ENCODE data around the gene MRPL17.

The MRPL17 gene

GRCh38 chr11:6653656-6654055, 29.5 kb downstream of the MRPL17 start:
- H3K4me2 ChIP-seq (ENCODE audit: low read length): no peak overlapping the region
- H3K9me3 ChIP-seq (ENCODE audit: insufficient read depth, low read length): no peaks in the 10 kb centered on the region
- H3K4me3 ChIP-seq (ENCODE audit: low read length): no peak overlapping the region
- H3K9ac ChIP-seq (ENCODE audit: low read length): no peak overlapping the region
- H3K4me1 ChIP-seq (ENCODE audit: low read length): no peaks in the 10 kb centered on the region
- H2AFZ ChIP-seq (ENCODE audit: low read depth, low read length): no peak overlapping the region
- no peaks in the 10 kb centered on the region for H3K79me2 ChIP-seq (ENCODE audit: low read length)
- no peak for TF ChIP-seq EZH2phosphoT487 (IDR thresholded peaks at IDR 0.05; ENCODE audit: low read depth)
- TF ChIP-seq, protein P1, sequence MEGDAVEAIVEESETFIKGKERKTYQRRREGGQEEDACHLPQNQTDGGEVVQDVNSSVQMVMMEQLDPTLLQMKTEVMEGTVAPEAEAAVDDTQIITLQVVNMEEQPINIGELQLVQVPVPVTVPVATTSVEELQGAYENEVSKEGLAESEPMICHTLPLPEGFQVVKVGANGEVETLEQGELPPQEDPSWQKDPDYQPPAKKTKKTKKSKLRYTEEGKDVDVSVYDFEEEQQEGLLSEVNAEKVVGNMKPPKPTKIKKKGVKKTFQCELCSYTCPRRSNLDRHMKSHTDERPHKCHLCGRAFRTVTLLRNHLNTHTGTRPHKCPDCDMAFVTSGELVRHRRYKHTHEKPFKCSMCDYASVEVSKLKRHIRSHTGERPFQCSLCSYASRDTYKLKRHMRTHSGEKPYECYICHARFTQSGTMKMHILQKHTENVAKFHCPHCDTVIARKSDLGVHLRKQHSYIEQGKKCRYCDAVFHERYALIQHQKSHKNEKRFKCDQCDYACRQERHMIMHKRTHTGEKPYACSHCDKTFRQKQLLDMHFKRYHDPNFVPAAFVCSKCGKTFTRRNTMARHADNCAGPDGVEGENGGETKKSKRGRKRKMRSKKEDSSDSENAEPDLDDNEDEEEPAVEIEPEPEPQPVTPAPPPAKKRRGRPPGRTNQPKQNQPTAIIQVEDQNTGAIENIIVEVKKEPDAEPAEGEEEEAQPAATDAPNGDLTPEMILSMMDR (IDR thresholded peaks at IDR 0.05; ENCODE audit: low read depth, low read length): no peak
- H3K27ac ChIP-seq (ENCODE audit: low read length): no peak overlapping the region
- H4K20me1 ChIP-seq (ENCODE audit: insufficient read depth, low read length): no peaks in the 10 kb centered on the region
- H3K36me3 ChIP-seq (replicated peaks; ENCODE audit: low read depth, low read length): no peaks in the 10 kb centered on the region
- H3K27me3 ChIP-seq (ENCODE audit: low read depth, low read length): peaks cover 26% of the 10 kb centered on the region; the same call in 1 of the 2 replicates

- Histone ChIP-seq H3K27ac (ENCODE audit: low read length) (no peak overlapping the region), H3K4me3 (ENCODE audit: low read length) (no peak overlapping the region), H2AFZ (ENCODE audit: low read depth, low read length) (no peak overlapping the region), H3K9ac (ENCODE audit: low read length) (no peak overlapping the region), H3K9me3 (ENCODE audit: insufficient read depth, low read length) (no peaks in the 10 kb centered on the region), H4K20me1 (ENCODE audit: insufficient read depth, low read length) (no peaks in the 10 kb centered on the region), H3K36me3 (replicated peaks; ENCODE audit: low read depth, low read length) (no peaks in the 10 kb centered on the region), H3K27me3 (ENCODE audit: low read depth, low read length) (peaks cover 26% of the 10 kb centered on the region; the same call in 1 of the 2 replicates), H3K4me1 (ENCODE audit: low read length) (peaks cover 6% of the 10 kb centered on the region), H3K79me2 (ENCODE audit: low read length) (no peaks in the 10 kb centered on the region), H3K4me2 (ENCODE audit: low read length) (no peak overlapping the region)
- no peak for TF ChIP-seq EZH2phosphoT487 (IDR thresholded peaks at IDR 0.05; ENCODE audit: low read depth)
- TF ChIP-seq, protein P1 (IDR thresholded peaks at IDR 0.05; ENCODE audit: low read depth, low read length): no peak
These were observed 30.0 kb downstream of the MRPL17 start for GRCh38 chr11:6653097-6653496.

GRCh38 chr11:6652182-6652581, 31.0 kb downstream of the MRPL17 start:
- H3K79me2 ChIP-seq (ENCODE audit: low read length): no peaks in the 10 kb centered on the region

GRCh38 chr11:6650980-6651379, 32.2 kb downstream of the MRPL17 start:
- no peak for TF ChIP-seq EZH2phosphoT487 (IDR thresholded peaks at IDR 0.05; ENCODE audit: low read depth)
- TF ChIP-seq, protein P1 (IDR thresholded peaks at IDR 0.05; ENCODE audit: low read depth, low read length): no peak
- peaks cover 21% of the 10 kb centered on the region; the same call in 1 of the 2 replicates for H3K27me3 ChIP-seq (ENCODE audit: low read depth, low read length)
- H2AFZ ChIP-seq (ENCODE audit: low read depth, low read length): no peak overlapping the region
- no peaks in the 10 kb centered on the region for H3K9me3 ChIP-seq (ENCODE audit: insufficient read depth, low read length)
- no peaks in the 10 kb centered on the region for H4K20me1 ChIP-seq (ENCODE audit: insufficient read depth, low read length)
- H3K27ac ChIP-seq (ENCODE audit: low read length): no peak overlapping the region
- H3K36me3 ChIP-seq (replicated peaks; ENCODE audit: low read depth, low read length): no peaks in the 10 kb centered on the region
- no peak overlapping the region for H3K9ac ChIP-seq (ENCODE audit: low read length)
- H3K79me2 ChIP-seq (ENCODE audit: low read length): no peaks in the 10 kb centered on the region
- peaks cover 27% of the 10 kb centered on the region for H3K4me1 ChIP-seq (ENCODE audit: low read length)
- H3K4me3 ChIP-seq (ENCODE audit: low read length): no peak overlapping the region
- H3K4me2 ChIP-seq (ENCODE audit: low read length): no peak overlapping the region

More at GRCh38 chr11:6652182-6652581, 31.0 kb downstream of the MRPL17 start:
- Histone ChIP-seq H3K4me2 (ENCODE audit: low read length) (no peak overlapping the region), H3K9me3 (ENCODE audit: insufficient read depth, low read length) (no peaks in the 10 kb centered on the region), H3K9ac (ENCODE audit: low read length) (no peak overlapping the region), H3K27me3 (ENCODE audit: low read depth, low read length) (peaks cover 26% of the 10 kb centered on the region; the same call in 1 of the 2 replicates), H3K27ac (ENCODE audit: low read length) (no peak overlapping the region), H2AFZ (ENCODE audit: low read depth, low read length) (no peak overlapping the region), H3K4me3 (ENCODE audit: low read length) (no peak overlapping the region), H3K36me3 (replicated peaks; ENCODE audit: low read depth, low read length) (no peaks in the 10 kb centered on the region), H3K4me1 (ENCODE audit: low read length) (peaks cover 15% of the 10 kb centered on the region), H4K20me1 (ENCODE audit: insufficient read depth, low read length) (no peaks in the 10 kb centered on the region)
- TF ChIP-seq, protein P1 (IDR thresholded peaks at IDR 0.05; ENCODE audit: low read depth, low read length): no peak
- TF ChIP-seq EZH2phosphoT487 (IDR thresholded peaks at IDR 0.05; ENCODE audit: low read depth): no peak

Data from OCI-LY3 (cell line).